Measurements from ENCODE around the gene BCAR3.
"Not testable (repeated sequence)": the region's sequence is repeated elsewhere in the genome, so short reads cannot be mapped to it uniquely, and the experiment has no call there.

The BCAR3 gene

GRCh38 chr1:93705892-93706500, 24.4 kb upstream of the BCAR3 start:
- DNase-seq = no peak

- no peak for DNase-seq
Observed at GRCh38 chr1:93704052-93704451, 22.4 kb upstream of the BCAR3 start.

- DNase-seq = no peak
Observed at GRCh38 chr1:93703643-93704042, 22.0 kb upstream of the BCAR3 start.

GRCh38 chr1:93702828-93703183, 21.2 kb upstream of the BCAR3 start:
- no peak for DNase-seq

- DNase-seq = no peak
Observed at GRCh38 chr1:93702111-93702827, 20.6 kb upstream of the BCAR3 start.

- no peak for DNase-seq
Observed at GRCh38 chr1:93701629-93702028, 20.0 kb upstream of the BCAR3 start.

- DNase-seq = no peak
Observed at GRCh38 chr1:93700532-93701469, 19.2 kb upstream of the BCAR3 start.

- DNase-seq = no peak
Observed at GRCh38 chr1:93699503-93700168, 18.0 kb upstream of the BCAR3 start.

GRCh38 chr1:93699049-93699384, 17.4 kb upstream of the BCAR3 start:
- DNase-seq = no peak

- DNase-seq = no peak
Observed at GRCh38 chr1:93698329-93699048, 16.9 kb upstream of the BCAR3 start.

- not testable (repeated sequence) for DNase-seq
Observed at GRCh38 chr1:93697566-93697965, 15.9 kb upstream of the BCAR3 start.

- no peak for DNase-seq
Observed at GRCh38 chr1:93695411-93696005, 13.9 kb upstream of the BCAR3 start.

GRCh38 chr1:93694819-93695218, 13.2 kb upstream of the BCAR3 start:
- DNase-seq = no peak

- DNase-seq = no peak
Observed at GRCh38 chr1:93694039-93694438, 12.4 kb upstream of the BCAR3 start.

- DNase-seq = no peak
Observed at GRCh38 chr1:93692983-93693591, 11.4 kb upstream of the BCAR3 start.

- DNase-seq = no peak
Observed at GRCh38 chr1:93692451-93692861, 10.8 kb upstream of the BCAR3 start.

GRCh38 chr1:93692026-93692425, 10.4 kb upstream of the BCAR3 start:
- DNase-seq = no peak

GRCh38 chr1:93690921-93691789, 9.5 kb upstream of the BCAR3 start:
- DNase-seq = no peak

GRCh38 chr1:93690341-93690740, 8.7 kb upstream of the BCAR3 start:
- no peak for DNase-seq

GRCh38 chr1:93689521-93690223, 8.0 kb upstream of the BCAR3 start:
- no peak for DNase-seq

Measured in CD4-positive, alpha-beta T cell treated with Interleukin-21 for 1 hour (primary cell).